B cell (primary cell): Measurements from ENCODE around the gene FMN1. TPM values are rescaled to one million over a fixed set of nuclear protein-coding genes. Genes with fewer than 3 reads are reported as not detected.

ENCODE experiments used
- ATAC-seq: fragments of 200-7000 bp; cut with Tn5 transposase; one replicate; pipeline ENCODE4 v1.10.0; 2021; ENCODE audit warnings: low read depth, mild to moderate bottlenecking, moderate number of reproducible peaks, moderate library complexity
- CTCF ChIA-PET: fragments of 350-600 bp; sonication (Branson Sonifier 250); formaldehyde crosslinking; loops from one replicate; lab custom pipeline; 2021; ENCODE audit warnings: antibody characterized with exemption, inconsistent platforms; lab: Charles Lee
- POLR2A ChIA-PET: fragments of 350-600 bp; sonication (Branson Sonifier 250); formaldehyde crosslinking; loops from one replicate; lab custom pipeline; 2021; ENCODE audit warnings: antibody characterized with exemption; lab: Charles Lee
- DNase-seq: peaks from one replicate; pipeline ENCODE4 v3.0.0; 2013
- H2AFZ ChIP-seq: 2 replicates; pipeline ENCODE4 v1.6.1; 2012; ENCODE audit warnings: mild to moderate bottlenecking, low read depth, low read length; ENCODE audit not compliant: insufficient read depth, poor library complexity, severe bottlenecking
- H3K27ac ChIP-seq, 2 donors: 1 replicate in 1 of 2; 2 replicates in 1 of 2; pipeline ENCODE4 v1.5.1; 2012 to 2013; ENCODE audit warnings: low read length in 2 of 2, mild to moderate bottlenecking in 2 of 2, moderate library complexity in 1 of 2
- H3K27me3 ChIP-seq, 4 experiments: fragments of 200-600 bp in 1 of 4; sonication (generic) in 1 of 4; replicated peaks in 1 of 4; 1 replicate in 2 of 4; 2 replicates in 2 of 4; pipeline versions ENCODE4 v1.6.1 to v1.7.0; 2013 to 2016; ENCODE audit warnings: low read length in 3 of 4, mild to moderate bottlenecking in 2 of 4, mixed read lengths in 1 of 4, moderate library complexity in 1 of 4; ENCODE audit not compliant: insufficient read depth in 4 of 4, control insufficient read depth in 3 of 4; ENCODE audit errors: control extremely low read depth in 1 of 4
- H3K36me3 ChIP-seq, 2 experiments: replicated peaks in 1 of 2; 1 replicate in 1 of 2; 2 replicates in 1 of 2; pipeline versions ENCODE4 v1.6.1 to v1.7.1; 2013; ENCODE audit warnings: low read length in 1 of 2; ENCODE audit not compliant: insufficient read depth in 2 of 2, control insufficient read depth in 1 of 2; ENCODE audit errors: control extremely low read depth in 1 of 2, extremely low read depth in 1 of 2
- H3K4me1 ChIP-seq, 2 donors: fragments of 200-600 bp in 1 of 2; sonication (generic) in 1 of 2; 1 replicate in 1 of 2; 2 replicates in 1 of 2; pipeline versions ENCODE4 v1.5.1 to v1.6.1; 2013 to 2017; ENCODE audit warnings: low read length in 2 of 2; ENCODE audit not compliant: control insufficient read depth in 2 of 2, insufficient read depth in 2 of 2
- H3K4me2 ChIP-seq: replicated peaks from 2 replicates; pipeline ENCODE3; 2012; ENCODE audit warnings: mild to moderate bottlenecking, low read depth, low read length; ENCODE audit not compliant: poor library complexity, severe bottlenecking
- H3K4me3 ChIP-seq, 5 experiments: fragments of 200-600 bp in 1 of 5; sonication (generic) in 1 of 5; 1 replicate in 3 of 5; 2 replicates in 2 of 5; pipeline versions ENCODE4 v1.5.1 to v1.7.0; 2011 to 2016; ENCODE audit warnings: low read length in 4 of 5, mild to moderate bottlenecking in 4 of 5, low read depth in 2 of 5, control low read depth in 1 of 5, moderate library complexity in 1 of 5; ENCODE audit not compliant: insufficient read depth in 1 of 5; ENCODE audit errors: control extremely low read depth in 1 of 5, extremely low read depth in 1 of 5
- H3K79me2 ChIP-seq: fragments of 200-600 bp; sonication (generic); one replicate; pipeline ENCODE4 v1.6.0; 2016; ENCODE audit warnings: low read length; ENCODE audit not compliant: control insufficient read depth, insufficient read depth
- H3K9ac ChIP-seq: fragments of 200-600 bp; sonication (generic); 2 replicates; pipeline ENCODE4 v1.6.1; 2017; ENCODE audit warnings: mild to moderate bottlenecking, low read length, moderate library complexity
- H3K9me3 ChIP-seq, 3 donors: one replicate each; pipeline versions ENCODE4 v1.6.1 to v1.7.1; 2013; ENCODE audit warnings: low read length in 2 of 3; ENCODE audit not compliant: control insufficient read depth in 2 of 3, insufficient read depth in 1 of 3; ENCODE audit errors: control extremely low read depth in 1 of 3
- H4K20me1 ChIP-seq: 2 replicates; pipeline ENCODE4 v1.6.0; 2012; ENCODE audit warnings: mild to moderate bottlenecking, low read length; ENCODE audit not compliant: insufficient read depth, control insufficient read depth, poor library complexity, severe bottlenecking
- H3K27ac Mint-ChIP-seq: one replicate; pipeline ENCODE4 v1.8.0; 2021; ENCODE audit warnings: mixed read lengths
- H3K27me3 Mint-ChIP-seq: one replicate; pipeline ENCODE4 v1.8.0; 2021; ENCODE audit warnings: mixed read lengths
- H3K4me1 Mint-ChIP-seq: one replicate; pipeline ENCODE4 v1.8.0; 2021; ENCODE audit warnings: mixed read lengths
- H3K4me3 Mint-ChIP-seq: one replicate; pipeline ENCODE4 v1.8.0; 2021; ENCODE audit warnings: mixed read lengths
- H3K9me3 Mint-ChIP-seq: one replicate; pipeline ENCODE4 v1.8.0; 2022; ENCODE audit warnings: mixed read lengths; ENCODE audit not compliant: insufficient read depth
- CTCF ChIP-seq: fragments of 200-600 bp; IDR thresholded peaks from one replicate; pipeline ENCODE4 v1.8.0; 2022; ENCODE audit warnings: antibody characterized with exemption, mild to moderate bottlenecking
- EZH2 ChIP-seq: IDR thresholded peaks from 2 replicates; pipeline ENCODE4 v1.6.1; 2012; ENCODE audit warnings: borderline replicate concordance, low read depth, mild to moderate bottlenecking, moderate library complexity, low read length; ENCODE audit not compliant: insufficient read depth, poor library complexity, severe bottlenecking
- WGBS: methylation state at CpG from one replicate; pipeline ENCODE4 v1.1.5; 2013; ENCODE audit warnings: missing lambda C conversion rate; ENCODE audit not compliant: insufficient coverage; 5-methylcytosine and 5-hydroxymethylcytosine counted together
- intact Hi-C: fragments of 100-400 bp; cut with micrococcal nuclease; formaldehyde crosslinking; loops from one replicate; pipeline ENCODE4 v1.10.0; 2022
- polyA plus RNA-seq: library from polyadenylated mRNA; depleted of rRNA; stranded (reverse); fragments of >200 nt; gene quantifications from 2 replicates; pipeline ENCODE4 v1.2.3, GENCODE V29; 2012
- total RNA-seq, 2 donors: library from RNA; stranded (reverse); fragments of 120-200 nt in 1 of 2; gene quantifications; 1 replicate in 1 of 2; 2 replicates in 1 of 2; pipeline versions ENCODE4 v1.2.3 to v1.2.4, GENCODE V29; 2013 to 2022

Gene FMN1
- total and polyA plus RNA-seq, 2 donors (not counting 1 experiment from before 2014, with no cell fraction given): 0.21 to 0.96 TPM

- POLR2A ChIA-PET: no interaction called here
- H3K4me1 Mint-ChIP-seq: peaks cover 10% of the 10 kb centered on the region
- intact Hi-C loops: no loop called here
- H3K27me3 Mint-ChIP-seq: peaks cover 14% of the 10 kb centered on the region
- Histone ChIP-seq H3K27ac (no peak overlapping the region), H3K9ac (no peak overlapping the region), H3K36me3 (no peaks in the 10 kb centered on the region), H3K79me2 (no peaks in the 10 kb centered on the region), H2AFZ (no peak overlapping the region), H3K9me3 (peaks cover 0 to 3% (median 0%) of the 10 kb centered on the region in 3 donors), H3K4me2 (no peak overlapping the region), H3K4me1 (peaks cover 5 to 11% of the 10 kb centered on the region in 2 donors), H3K4me3 (no peak overlapping the region), H3K27me3 (no peaks in the 10 kb centered on the region), H4K20me1 (no peaks in the 10 kb centered on the region)
- H3K4me3 Mint-ChIP-seq: no peak overlapping the region
- DNase-seq (no peak), ATAC-seq (no peak)
- CTCF ChIA-PET: no interaction called here
- H3K9me3 Mint-ChIP-seq: no peaks in the 10 kb centered on the region
- TF ChIP-seq EZH2 (no peak), CTCF (no peak)
- H3K27ac Mint-ChIP-seq: no peak overlapping the region
- 33% methylated on average over 8 of the region's 14 CpGs for WGBS
Measured at GRCh38 chr15:33154351-33155166, 40.0 kb downstream of the FMN1 start.

GRCh38 chr15:33153548-33153947, 41.0 kb downstream of the FMN1 start:
- POLR2A ChIA-PET: no interaction called here
- no peak overlapping the region for H3K27ac Mint-ChIP-seq
- Histone ChIP-seq H3K36me3 (no peaks in the 10 kb centered on the region), H3K4me1 (peaks cover 6 to 7% of the 10 kb centered on the region in 2 donors), H3K27me3 (no peaks in the 10 kb centered on the region), H3K79me2 (no peaks in the 10 kb centered on the region), H4K20me1 (no peaks in the 10 kb centered on the region), H3K4me3 (no peak overlapping the region), H3K27ac (no peak overlapping the region), H3K4me2 (no peak overlapping the region), H3K9me3 (peaks cover 0 to 3% (median 0%) of the 10 kb centered on the region in 3 donors), H3K9ac (no peak overlapping the region), H2AFZ (no peak overlapping the region)
- intact Hi-C loops: no loop called here
- CTCF ChIA-PET: no interaction called here
- no peak for DNase-seq
- ATAC-seq: no peak
- H3K27me3 Mint-ChIP-seq: peaks cover 15% of the 10 kb centered on the region
- peaks cover 3% of the 10 kb centered on the region for H3K4me1 Mint-ChIP-seq
- TF ChIP-seq EZH2 (no peak), CTCF (no peak)
- H3K9me3 Mint-ChIP-seq: no peaks in the 10 kb centered on the region
- H3K4me3 Mint-ChIP-seq: no peak overlapping the region
- WGBS: 94% methylated on average over 14 of the region's 17 CpGs
